Measurements from ENCODE around the gene HLX.

Gene HLX

GRCh38 chr1:220839474-220839873, 39.8 kb upstream of the HLX start:
- Histone ChIP-seq H3K27ac (no peak overlapping the region), H3K4me3 (IDR thresholded peaks at IDR 0.05; ENCODE audit: insufficient read depth, low read depth, low read length) (no peak overlapping the region), H3K4me1 (ENCODE audit: low read depth, poor library complexity, severe bottlenecking) (no peaks in the 10 kb centered on the region), H3K4me2 (no peak overlapping the region), H2AFZ (ENCODE audit: low read depth) (no peak overlapping the region), H3K79me2 (ENCODE audit: insufficient read depth, low read depth) (no peaks in the 10 kb centered on the region), H3K9ac (no peak overlapping the region), H3K27me3 (ENCODE audit: insufficient read depth, low read depth) (no peaks in the 10 kb centered on the region), H4K20me1 (ENCODE audit: insufficient read depth) (no peaks in the 10 kb centered on the region), H3K36me3 (ENCODE audit: insufficient read depth) (no peaks in the 10 kb centered on the region)
- TF ChIP-seq, protein P1, sequence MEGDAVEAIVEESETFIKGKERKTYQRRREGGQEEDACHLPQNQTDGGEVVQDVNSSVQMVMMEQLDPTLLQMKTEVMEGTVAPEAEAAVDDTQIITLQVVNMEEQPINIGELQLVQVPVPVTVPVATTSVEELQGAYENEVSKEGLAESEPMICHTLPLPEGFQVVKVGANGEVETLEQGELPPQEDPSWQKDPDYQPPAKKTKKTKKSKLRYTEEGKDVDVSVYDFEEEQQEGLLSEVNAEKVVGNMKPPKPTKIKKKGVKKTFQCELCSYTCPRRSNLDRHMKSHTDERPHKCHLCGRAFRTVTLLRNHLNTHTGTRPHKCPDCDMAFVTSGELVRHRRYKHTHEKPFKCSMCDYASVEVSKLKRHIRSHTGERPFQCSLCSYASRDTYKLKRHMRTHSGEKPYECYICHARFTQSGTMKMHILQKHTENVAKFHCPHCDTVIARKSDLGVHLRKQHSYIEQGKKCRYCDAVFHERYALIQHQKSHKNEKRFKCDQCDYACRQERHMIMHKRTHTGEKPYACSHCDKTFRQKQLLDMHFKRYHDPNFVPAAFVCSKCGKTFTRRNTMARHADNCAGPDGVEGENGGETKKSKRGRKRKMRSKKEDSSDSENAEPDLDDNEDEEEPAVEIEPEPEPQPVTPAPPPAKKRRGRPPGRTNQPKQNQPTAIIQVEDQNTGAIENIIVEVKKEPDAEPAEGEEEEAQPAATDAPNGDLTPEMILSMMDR (conservative IDR thresholded peaks at IDR 0.05; ENCODE audit: low read depth, low read length) = no peak

DNA sequence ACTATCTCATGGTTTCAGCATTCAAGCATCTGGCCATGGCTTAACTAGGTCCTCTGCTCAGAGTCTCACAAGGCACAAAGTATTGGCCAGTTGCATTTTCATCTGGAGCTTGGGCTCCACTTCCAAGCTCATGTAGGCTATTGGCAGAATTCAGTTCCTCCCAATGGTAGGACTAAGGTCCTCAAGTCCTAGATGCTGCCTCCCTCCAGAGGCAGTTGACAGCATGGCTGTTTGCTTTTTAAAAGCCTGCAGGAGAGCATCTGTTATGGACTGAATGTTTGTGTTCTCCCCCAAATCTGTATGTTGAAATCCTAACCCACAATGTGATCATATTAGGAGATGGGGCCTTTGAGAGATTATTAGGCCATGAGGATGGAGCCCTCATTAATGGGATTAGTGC, 38.0 kb upstream of the HLX start:
- Histone ChIP-seq H2AFZ (ENCODE audit: low read depth) (no peak overlapping the region), H3K79me2 (ENCODE audit: insufficient read depth, low read depth) (no peaks in the 10 kb centered on the region), H3K4me2 (no peak overlapping the region), H3K27me3 (ENCODE audit: insufficient read depth, low read depth) (no peaks in the 10 kb centered on the region), H4K20me1 (ENCODE audit: insufficient read depth) (no peaks in the 10 kb centered on the region), H3K27ac (no peak overlapping the region), H3K4me3 (IDR thresholded peaks at IDR 0.05; ENCODE audit: insufficient read depth, low read depth, low read length) (no peak overlapping the region), H3K36me3 (ENCODE audit: insufficient read depth) (no peaks in the 10 kb centered on the region), H3K9ac (no peak overlapping the region), H3K4me1 (ENCODE audit: low read depth, poor library complexity, severe bottlenecking) (no peaks in the 10 kb centered on the region)
- TF ChIP-seq, protein P1 (conservative IDR thresholded peaks at IDR 0.05; ENCODE audit: low read depth, low read length) = no peak

DNA sequence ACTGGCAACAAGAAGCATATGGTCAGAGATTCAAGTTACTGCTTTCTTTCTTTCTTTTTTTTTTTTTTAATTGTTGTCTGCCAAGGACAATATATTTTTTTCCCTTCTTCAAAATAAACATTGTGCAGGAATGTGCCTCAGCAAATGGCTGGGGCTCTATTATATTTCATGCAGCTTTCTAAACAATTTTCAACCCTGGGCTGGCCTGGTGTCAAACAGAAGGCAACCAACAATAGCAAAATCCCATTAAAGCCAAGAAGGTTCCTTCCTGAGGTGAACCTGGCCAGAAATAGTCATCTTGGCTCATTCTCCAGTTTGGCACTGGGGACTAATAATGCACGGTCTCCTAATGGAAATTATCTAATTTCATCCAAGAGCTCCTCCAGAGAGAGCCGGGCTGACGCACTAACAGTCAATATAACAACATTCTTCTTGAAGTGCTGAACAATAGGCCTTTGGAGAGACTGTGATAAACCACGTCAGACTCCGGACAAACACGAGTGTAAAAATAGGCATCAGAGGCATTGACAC, 35.7 kb upstream of the HLX start:
- no peaks in the 10 kb centered on the region for H4K20me1 ChIP-seq (ENCODE audit: insufficient read depth)
- H3K4me1 ChIP-seq (ENCODE audit: low read depth, poor library complexity, severe bottlenecking) = no peaks in the 10 kb centered on the region
- no peak overlapping the region for H3K4me3 ChIP-seq (IDR thresholded peaks at IDR 0.05; ENCODE audit: insufficient read depth, low read depth, low read length)
- no peaks in the 10 kb centered on the region for H3K79me2 ChIP-seq (ENCODE audit: insufficient read depth, low read depth)
- TF ChIP-seq, protein P1 (conservative IDR thresholded peaks at IDR 0.05; ENCODE audit: low read depth, low read length) = no peak
- H2AFZ ChIP-seq (ENCODE audit: low read depth) = no peak overlapping the region
- no peaks in the 10 kb centered on the region for H3K36me3 ChIP-seq (ENCODE audit: insufficient read depth)
- H3K4me2 ChIP-seq = no peak overlapping the region
- no peaks in the 10 kb centered on the region for H3K27me3 ChIP-seq (ENCODE audit: insufficient read depth, low read depth)
- H3K27ac ChIP-seq = no peak overlapping the region
- H3K9ac ChIP-seq = no peak overlapping the region

DNA sequence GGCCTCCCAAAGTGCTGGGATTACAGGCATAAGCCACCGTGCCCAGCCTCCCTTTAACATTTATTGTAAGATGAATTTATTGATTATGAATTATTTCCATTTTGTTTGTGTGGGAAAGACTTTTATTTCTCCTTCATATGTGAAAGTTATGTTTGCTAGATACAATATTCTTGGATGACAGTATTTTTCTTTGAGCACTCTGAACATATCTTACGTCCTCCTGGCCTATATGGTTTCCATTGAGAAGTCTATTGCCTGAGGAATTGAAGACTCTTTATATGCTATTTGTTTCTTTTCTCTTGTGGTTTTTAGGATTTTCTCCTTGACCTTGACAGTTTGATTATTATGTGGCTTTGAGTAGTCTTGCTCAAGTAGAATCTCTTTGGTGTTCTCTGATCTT, 26.8 kb upstream of the HLX start:
- H3K27me3 ChIP-seq (ENCODE audit: insufficient read depth, low read depth) = no peaks in the 10 kb centered on the region

More for the DNA sequence above, 26.8 kb upstream of the HLX start:
- Histone ChIP-seq H2AFZ (ENCODE audit: low read depth) (no peak overlapping the region), H4K20me1 (ENCODE audit: insufficient read depth) (no peaks in the 10 kb centered on the region), H3K27ac (no peak overlapping the region), H3K4me3 (IDR thresholded peaks at IDR 0.05; ENCODE audit: insufficient read depth, low read depth, low read length) (no peak overlapping the region), H3K9ac (no peak overlapping the region), H3K4me1 (ENCODE audit: low read depth, poor library complexity, severe bottlenecking) (no peaks in the 10 kb centered on the region), H3K4me2 (no peak overlapping the region), H3K79me2 (ENCODE audit: insufficient read depth, low read depth) (no peaks in the 10 kb centered on the region), H3K36me3 (ENCODE audit: insufficient read depth) (no peaks in the 10 kb centered on the region)
- TF ChIP-seq, protein P1 (conservative IDR thresholded peaks at IDR 0.05; ENCODE audit: low read depth, low read length) = no peak

All from KMS-11 (cell line).